Panc1 (cell line): ENCODE results near the gene PIGBOS1. TPM values are rescaled to one million over a fixed set of nuclear protein-coding genes. Genes with fewer than 3 reads are reported as not detected.

ENCODE experiments used
- ATAC-seq: fragments of 200-7000 bp; cut with Tn5 transposase; 2 replicates; pipeline ENCODE4 v1.9.1; 2020; ENCODE audit warnings: mild to moderate bottlenecking, moderate library complexity
- BruUV-seq: library from RNA; stranded (reverse); fragments of 400-500 nt; replicated peaks from 2 replicates; lab custom pipeline; 2021; lab: Mats Ljungman, UMichigan
- CTCF ChIA-PET: fragments of 300-600 bp; sonication (Branson Sonifier 250); formaldehyde crosslinking; loops from one replicate; lab custom pipeline; 2022; ENCODE audit warnings: antibody characterized with exemption; lab: Charles Lee
- POLR2A ChIA-PET: fragments of 300-600 bp; sonication (Branson Sonifier 250); formaldehyde crosslinking; loops from one replicate; lab custom pipeline; 2022; ENCODE audit warnings: antibody characterized with exemption; lab: Charles Lee
- DNase-seq: peaks from one replicate; pipeline ENCODE4 v3.0.0-alpha.2; 2010; ENCODE audit warnings: low read depth, low spot score
- H3K27ac ChIP-seq: 2 replicates; pipeline ENCODE4 v1.5.1; 2011; ENCODE audit warnings: mild to moderate bottlenecking, low read length, inconsistent platforms
- H3K27me3 ChIP-seq: fragments of 200-500 bp; sonication (Bioruptor generic); 2 replicates; pipeline ENCODE4 v1.6.0; 2014; ENCODE audit warnings: low read length, inconsistent platforms; ENCODE audit not compliant: control insufficient read depth, insufficient read depth
- H3K36me3 ChIP-seq: fragments of 200-500 bp; sonication (Bioruptor generic); 2 replicates; pipeline ENCODE4 v1.5.1; 2014; ENCODE audit warnings: inconsistent platforms, mild to moderate bottlenecking, low read length, moderate library complexity; ENCODE audit not compliant: control insufficient read depth, insufficient read depth
- H3K4me1 ChIP-seq: 2 replicates; pipeline ENCODE4 v1.5.1; 2011; ENCODE audit warnings: inconsistent platforms, mild to moderate bottlenecking, low read length, moderate library complexity; ENCODE audit not compliant: control insufficient read depth, insufficient read depth
- H3K4me3 ChIP-seq, 2 experiments: 2 replicates each; pipeline ENCODE4 v1.5.1; 2011 to 2012; ENCODE audit warnings: low read depth in 2 of 2, low read length in 2 of 2, mild to moderate bottlenecking in 2 of 2, inconsistent platforms in 1 of 2, moderate library complexity in 1 of 2
- H3K9me3 ChIP-seq: fragments of 200-500 bp; sonication (Bioruptor generic); 2 replicates; pipeline ENCODE4 v1.5.1; 2014; ENCODE audit warnings: low read depth, mild to moderate bottlenecking, inconsistent platforms, low read length, moderate library complexity; ENCODE audit not compliant: control insufficient read depth, insufficient read depth
- CTCF ChIP-seq: fragments of 450-650 bp; IDR thresholded peaks from 2 replicates; pipeline ENCODE4 v1.5.1; 2017; ENCODE audit warnings: mild to moderate bottlenecking
- POLR2AphosphoS5 ChIP-seq: IDR thresholded peaks from 2 replicates; pipeline ENCODE4 v1.6.1; 2012; ENCODE audit warnings: mild to moderate bottlenecking, low read depth, low read length, moderate library complexity
- SIN3A ChIP-seq: IDR thresholded peaks from 2 replicates; pipeline ENCODE4 v1.6.1; 2012; ENCODE audit warnings: low read depth, mild to moderate bottlenecking, low read length, moderate library complexity, borderline replicate concordance; ENCODE audit not compliant: insufficient read depth
- TCF7L2 ChIP-seq: IDR thresholded peaks from 2 replicates; pipeline ENCODE4 v1.6.1; 2011; ENCODE audit warnings: mild to moderate bottlenecking, low read depth, low read length, inconsistent platforms
- in situ Hi-C: cut with HindIII; loops from 2 replicates; pipeline ENCODE4 v1.10.0; 2016; ENCODE audit warnings: low sequenced_read_pairs, low pct_unique_long_range_greater_than_20kb
- intact Hi-C: fragments of 100-400 bp; cut with micrococcal nuclease; formaldehyde crosslinking; loops from one replicate; pipeline ENCODE4 v1.10.0; 2022; ENCODE audit not compliant: unreplicated experiment
- total RNA-seq: library from RNA; stranded (reverse); gene quantifications from one replicate; pipeline ENCODE4 v1.2.1, GENCODE V29; 2021; ENCODE audit not compliant: unreplicated experiment
- TF ChIP-seq, protein P1 (sequence below), 2 experiments: IDR thresholded peaks; 2 replicates each; pipeline ENCODE4 v1.6.1; 2011 to 2012; ENCODE audit warnings: low read depth in 2 of 2, control low read depth in 1 of 2, low read length in 1 of 2, mild to moderate bottlenecking in 1 of 2, moderate library complexity in 1 of 2; ENCODE audit not compliant: insufficient read depth in 1 of 2

Gene PIGBOS1
- total RNA-seq, 1 experiment from 2014 or later, result 13.4 TPM

DNA sequence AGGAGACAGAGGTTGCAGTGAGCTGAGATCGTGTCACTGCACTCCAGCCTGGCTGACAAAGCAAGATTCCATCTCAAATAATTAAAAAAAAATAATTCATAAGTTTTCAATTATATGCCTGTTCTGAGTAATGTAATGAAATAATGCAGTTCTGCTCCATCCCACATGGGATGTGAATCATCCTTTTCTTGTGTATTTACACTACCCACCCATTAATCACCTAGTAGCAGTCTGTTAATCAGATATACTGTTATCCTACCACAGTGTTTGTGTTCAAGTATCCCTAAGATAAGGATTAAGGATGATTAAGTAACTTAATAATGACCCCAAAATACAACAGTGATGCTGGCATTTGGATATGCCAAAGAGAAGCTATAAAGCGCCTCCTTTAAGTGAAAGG, 38.9 kb upstream of the PIGBOS1 start:
- DNase-seq (no peak), ATAC-seq (no peak)
- H3K4me3 ChIP-seq, result no peak overlapping the region
- H3K9me3 ChIP-seq, result no peaks in the 10 kb centered on the region
- ChIA-PET CTCF (no interaction called here), POLR2A (no interaction called here)
- in situ Hi-C loops, result no loop called here
- no peaks in the 10 kb centered on the region for H3K36me3 ChIP-seq
- no TSS peak for BruUV-seq
- no peak overlapping the region for H3K27ac ChIP-seq
- TF ChIP-seq SIN3A (no peak), CTCF (no peak), TCF7L2 (no peak), POLR2AphosphoS5 (no peak)
- TF ChIP-seq, protein P1, sequence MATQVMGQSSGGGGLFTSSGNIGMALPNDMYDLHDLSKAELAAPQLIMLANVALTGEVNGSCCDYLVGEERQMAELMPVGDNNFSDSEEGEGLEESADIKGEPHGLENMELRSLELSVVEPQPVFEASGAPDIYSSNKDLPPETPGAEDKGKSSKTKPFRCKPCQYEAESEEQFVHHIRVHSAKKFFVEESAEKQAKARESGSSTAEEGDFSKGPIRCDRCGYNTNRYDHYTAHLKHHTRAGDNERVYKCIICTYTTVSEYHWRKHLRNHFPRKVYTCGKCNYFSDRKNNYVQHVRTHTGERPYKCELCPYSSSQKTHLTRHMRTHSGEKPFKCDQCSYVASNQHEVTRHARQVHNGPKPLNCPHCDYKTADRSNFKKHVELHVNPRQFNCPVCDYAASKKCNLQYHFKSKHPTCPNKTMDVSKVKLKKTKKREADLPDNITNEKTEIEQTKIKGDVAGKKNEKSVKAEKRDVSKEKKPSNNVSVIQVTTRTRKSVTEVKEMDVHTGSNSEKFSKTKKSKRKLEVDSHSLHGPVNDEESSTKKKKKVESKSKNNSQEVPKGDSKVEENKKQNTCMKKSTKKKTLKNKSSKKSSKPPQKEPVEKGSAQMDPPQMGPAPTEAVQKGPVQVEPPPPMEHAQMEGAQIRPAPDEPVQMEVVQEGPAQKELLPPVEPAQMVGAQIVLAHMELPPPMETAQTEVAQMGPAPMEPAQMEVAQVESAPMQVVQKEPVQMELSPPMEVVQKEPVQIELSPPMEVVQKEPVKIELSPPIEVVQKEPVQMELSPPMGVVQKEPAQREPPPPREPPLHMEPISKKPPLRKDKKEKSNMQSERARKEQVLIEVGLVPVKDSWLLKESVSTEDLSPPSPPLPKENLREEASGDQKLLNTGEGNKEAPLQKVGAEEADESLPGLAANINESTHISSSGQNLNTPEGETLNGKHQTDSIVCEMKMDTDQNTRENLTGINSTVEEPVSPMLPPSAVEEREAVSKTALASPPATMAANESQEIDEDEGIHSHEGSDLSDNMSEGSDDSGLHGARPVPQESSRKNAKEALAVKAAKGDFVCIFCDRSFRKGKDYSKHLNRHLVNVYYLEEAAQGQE (IDR thresholded peaks at IDR 0.05; ENCODE audit: insufficient read depth in 1 of 2, low read depth in 2 of 2, low read length in 1 of 2), result no peak
- no peaks in the 10 kb centered on the region for H3K27me3 ChIP-seq
- no peaks in the 10 kb centered on the region for H3K4me1 ChIP-seq
- intact Hi-C loops, result no loop called here

- H3K36me3 ChIP-seq, result no peaks in the 10 kb centered on the region
- in situ Hi-C loops, result no loop called here
- H3K27me3 ChIP-seq, result no peaks in the 10 kb centered on the region
- ChIA-PET POLR2A (no interaction called here), CTCF (no interaction called here)
- H3K4me1 ChIP-seq, result no peaks in the 10 kb centered on the region
- H3K9me3 ChIP-seq, result no peaks in the 10 kb centered on the region
- TF ChIP-seq TCF7L2 (no peak), SIN3A (no peak), CTCF (no peak), POLR2AphosphoS5 (no peak)
- TF ChIP-seq, protein P1 (IDR thresholded peaks at IDR 0.05; ENCODE audit: insufficient read depth in 1 of 2, low read depth in 2 of 2, low read length in 1 of 2), result no peak
- DNase-seq (no peak), ATAC-seq (no peak)
- H3K27ac ChIP-seq, result no peak overlapping the region
- intact Hi-C loops, result no loop called here
- BruUV-seq, result no TSS peak
- H3K4me3 ChIP-seq, result no peak overlapping the region
Observed at GRCh38 chr15:55356985-55357585, 38.2 kb upstream of the PIGBOS1 start.
